HEK293 (cell line): ENCODE data around the gene SLMAP.

Experiments
- CTCF ChIA-PET: fragments of 350-600 bp; formaldehyde crosslinking; extraction: SDS; loops from one replicate; lab custom pipeline; 2021; ENCODE audit warnings: antibody characterized with exemption; lab: Yijun Ruan, JAX
- POLR2A ChIA-PET: fragments of 300-600 bp; formaldehyde crosslinking; extraction: SDS; loops from one replicate; lab custom pipeline; 2020; ENCODE audit warnings: antibody characterized with exemption, inconsistent platforms; lab: Yijun Ruan, JAX
- H3K27ac ChIP-seq: fragments of 200-500 bp; sonication (Bioruptor generic); 2 replicates; pipeline ENCODE4 v1.5.1; 2014; ENCODE audit warnings: low read depth, low read length, control low read depth, inconsistent platforms; ENCODE audit errors: extremely low read depth
- H3K36me3 ChIP-seq, 2 experiments: fragments of 200-500 bp in 1 of 2; sonication (Bioruptor generic) in 1 of 2; 1 replicate in 1 of 2; 2 replicates in 1 of 2; pipeline ENCODE4 v1.5.1; 2014 to 2017; ENCODE audit warnings: inconsistent platforms in 2 of 2, low read length in 2 of 2; ENCODE audit not compliant: control insufficient read depth in 2 of 2, insufficient read depth in 1 of 2
- H3K4me1 ChIP-seq: fragments of 200-500 bp; sonication (Bioruptor generic); 2 replicates; pipeline ENCODE4 v1.5.1; 2014; ENCODE audit warnings: mild to moderate bottlenecking, low read length, inconsistent platforms; ENCODE audit not compliant: control insufficient read depth, insufficient read depth
- H3K4me3 ChIP-seq: 2 replicates; pipeline ENCODE4 v1.5.1; 2011; ENCODE audit warnings: low read depth, mild to moderate bottlenecking, control low read depth, low read length, moderate library complexity
- H3K9me3 ChIP-seq: fragments of 200-500 bp; sonication (Bioruptor generic); 2 replicates; pipeline ENCODE4 v1.5.1; 2014; ENCODE audit warnings: low read depth, low read length, inconsistent platforms; ENCODE audit not compliant: control insufficient read depth, insufficient read depth
- GLI4 ChIP-seq: fragments of 450-650 bp; formaldehyde crosslinking; IDR thresholded peaks from 2 replicates; pipeline ENCODE4 v1.5.1; 2016; ENCODE audit warnings: missing biosample characterization, missing genetic modification characterization
- REPIN1 ChIP-seq: fragments of 450-650 bp; formaldehyde crosslinking; IDR thresholded peaks from 2 replicates; pipeline ENCODE4 v1.5.1; 2017; ENCODE audit warnings: missing biosample characterization, missing genetic modification characterization, low read depth
- ZBTB20 ChIP-seq: fragments of 450-650 bp; formaldehyde crosslinking; IDR thresholded peaks from 2 replicates; pipeline ENCODE4 v1.5.1; 2016; ENCODE audit warnings: missing biosample characterization, missing genetic modification characterization
- ZBTB8A ChIP-seq: fragments of 450-650 bp; formaldehyde crosslinking; IDR thresholded peaks from 2 replicates; pipeline ENCODE4 v1.5.1; 2016; ENCODE audit warnings: missing biosample characterization, missing genetic modification characterization
- ZFP3 ChIP-seq: fragments of 450-650 bp; formaldehyde crosslinking; IDR thresholded peaks from 2 replicates; pipeline ENCODE4 v1.5.1; 2016; ENCODE audit warnings: low read depth, missing biosample characterization, missing genetic modification characterization
- ZNF112 ChIP-seq: fragments of 450-650 bp; formaldehyde crosslinking; IDR thresholded peaks from 2 replicates; pipeline ENCODE4 v1.5.0; 2017; ENCODE audit warnings: missing biosample characterization, missing genetic modification characterization
- ZNF214 ChIP-seq: fragments of 450-650 bp; formaldehyde crosslinking; IDR thresholded peaks from 2 replicates; pipeline ENCODE4 v1.5.1; 2017; ENCODE audit warnings: missing biosample characterization, mild to moderate bottlenecking, missing genetic modification characterization, borderline replicate concordance
- ZNF24 ChIP-seq: fragments of 450-650 bp; formaldehyde crosslinking; IDR thresholded peaks from 2 replicates; pipeline ENCODE4 v1.5.1; 2016; ENCODE audit warnings: missing biosample characterization, missing genetic modification characterization
- ZNF324 ChIP-seq: fragments of 450-650 bp; formaldehyde crosslinking; IDR thresholded peaks from 2 replicates; pipeline ENCODE4 v1.5.1; 2016; ENCODE audit warnings: missing biosample characterization, missing genetic modification characterization
- ZNF350 ChIP-seq: fragments of 450-650 bp; formaldehyde crosslinking; IDR thresholded peaks from 2 replicates; pipeline ENCODE4 v1.5.0; 2017; ENCODE audit warnings: missing biosample characterization, mild to moderate bottlenecking, missing genetic modification characterization
- ZNF391 ChIP-seq: fragments of 450-650 bp; formaldehyde crosslinking; IDR thresholded peaks from 2 replicates; pipeline ENCODE4 v1.5.1; 2016; ENCODE audit warnings: low read depth, missing biosample characterization, missing genetic modification characterization, borderline replicate concordance
- ZNF394 ChIP-seq: fragments of 450-650 bp; formaldehyde crosslinking; IDR thresholded peaks from 2 replicates; pipeline ENCODE4 v1.5.1; 2016; ENCODE audit warnings: missing biosample characterization, missing genetic modification characterization, mild to moderate bottlenecking, moderate library complexity, borderline replicate concordance
- ZNF654 ChIP-seq: fragments of 450-650 bp; formaldehyde crosslinking; IDR thresholded peaks from 2 replicates; pipeline ENCODE4 v1.5.1; 2016; ENCODE audit warnings: low read depth, missing biosample characterization, missing genetic modification characterization
- ZNF76 ChIP-seq: fragments of 450-650 bp; formaldehyde crosslinking; IDR thresholded peaks from 2 replicates; pipeline ENCODE4; 2016; ENCODE audit warnings: low read depth, missing biosample characterization, missing genetic modification characterization, borderline replicate concordance
- ZNF768 ChIP-seq: fragments of 450-650 bp; formaldehyde crosslinking; IDR thresholded peaks from 2 replicates; pipeline ENCODE4 v1.5.1; 2018; ENCODE audit warnings: missing biosample characterization, mild to moderate bottlenecking, missing genetic modification characterization
- ZNF776 ChIP-seq: fragments of 450-650 bp; formaldehyde crosslinking; IDR thresholded peaks from 2 replicates; pipeline ENCODE4 v1.5.0; 2017; ENCODE audit warnings: missing biosample characterization, missing genetic modification characterization, borderline replicate concordance
- TF ChIP-seq, protein P1 (sequence below): fragments of 450-650 bp; formaldehyde crosslinking; IDR thresholded peaks from 2 replicates; pipeline ENCODE4 v1.5.1; 2016; ENCODE audit warnings: missing biosample characterization, missing genetic modification characterization
- TF ChIP-seq, protein P2 (sequence below): fragments of 450-650 bp; formaldehyde crosslinking; IDR thresholded peaks from 2 replicates; pipeline ENCODE4 v1.5.1; 2016; ENCODE audit warnings: missing biosample characterization, missing genetic modification characterization, low read depth
- TF ChIP-seq, protein P3 (sequence below): fragments of 450-650 bp; formaldehyde crosslinking; IDR thresholded peaks from 2 replicates; pipeline ENCODE4 v1.5.1; 2016; ENCODE audit warnings: missing biosample characterization, missing genetic modification characterization, borderline replicate concordance
- TF ChIP-seq, protein P4 (sequence below): fragments of 450-650 bp; formaldehyde crosslinking; IDR thresholded peaks from 2 replicates; pipeline ENCODE4 v1.5.1; 2016; ENCODE audit warnings: missing biosample characterization, missing genetic modification characterization

The SLMAP gene

DNA sequence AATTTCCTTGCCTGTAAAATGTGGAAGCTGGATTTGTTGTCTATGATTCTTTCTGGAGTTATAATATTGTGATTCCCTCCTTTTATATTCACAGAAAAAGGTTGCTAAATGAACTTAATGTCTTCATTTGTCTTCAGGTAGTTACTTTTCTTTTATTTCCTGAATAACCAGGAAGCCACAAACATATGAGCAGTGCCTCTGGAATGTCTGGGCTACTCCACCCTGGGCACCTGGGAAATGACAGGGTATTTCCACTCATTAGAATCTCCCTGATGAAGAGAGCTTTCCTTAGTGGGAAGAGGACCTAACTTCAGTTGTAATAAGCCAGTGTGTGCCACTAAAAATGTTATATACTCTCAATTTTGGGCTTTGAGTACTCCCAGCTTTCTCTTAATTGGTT lies 3.8 kb upstream of the SLMAP start:
- ChIA-PET POLR2A (no interaction called here), CTCF (interaction anchor here (0.6 kb wide), 1 partner anchor 21 kb away, joined by 3 read pairs; no protein-coding TSS in a partner anchor)
- Histone ChIP-seq H3K27ac (no peak overlapping the region), H3K9me3 (no peaks in the 10 kb centered on the region), H3K4me3 (no peak overlapping the region), H3K36me3 (no peaks in the 10 kb centered on the region), H3K4me1 (no peaks in the 10 kb centered on the region)
- TF ChIP-seq ZFP3 (no peak), ZNF394 (peak; percentile 44; the same call in 1 of the 2 replicates), ZNF350 (tag by site-specific recombination) (no peak)

DNA sequence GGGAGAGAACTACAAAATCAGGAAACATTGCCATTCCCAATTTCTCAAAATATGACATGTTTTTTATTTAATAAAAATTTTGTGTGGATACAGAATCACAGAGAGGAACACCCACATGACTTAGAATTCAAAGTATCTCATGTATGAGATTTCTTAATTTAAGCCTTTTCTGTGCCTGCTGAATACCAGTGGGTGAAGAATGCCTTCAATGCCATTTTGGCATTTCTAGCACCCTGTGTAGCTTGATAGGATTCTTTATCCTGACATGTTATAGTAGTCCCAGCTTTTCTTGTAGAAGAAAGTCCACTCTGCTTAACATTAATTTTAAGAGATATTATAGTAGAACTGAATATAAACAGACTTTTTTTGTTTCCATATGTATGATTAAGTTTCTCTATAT lies 3.1 kb upstream of the SLMAP start:
- Histone ChIP-seq H3K27ac (no peak overlapping the region), H3K4me1 (no peaks in the 10 kb centered on the region), H3K36me3 (peaks cover 0 to 4% of the 10 kb centered on the region in 2 experiments; a peak in 1 of 3 replicates), H3K4me3 (no peak overlapping the region), H3K9me3 (no peaks in the 10 kb centered on the region)
- ChIA-PET CTCF (no interaction called here), POLR2A (no interaction called here)
- no peak for TF ChIP-seq ZNF24
- no peak for TF ChIP-seq ZNF776 (tag by site-specific recombination)
- no peak for TF ChIP-seq ZNF391 (tag by site-specific recombination)
- no peak for TF ChIP-seq ZNF76 (tag by site-specific recombination)
- TF ChIP-seq REPIN1, result no peak
- no peak for TF ChIP-seq ZBTB8A (tag by site-specific recombination)
- TF ChIP-seq ZNF654 (tag by site-specific recombination), result no peak
- TF ChIP-seq, protein P1, sequence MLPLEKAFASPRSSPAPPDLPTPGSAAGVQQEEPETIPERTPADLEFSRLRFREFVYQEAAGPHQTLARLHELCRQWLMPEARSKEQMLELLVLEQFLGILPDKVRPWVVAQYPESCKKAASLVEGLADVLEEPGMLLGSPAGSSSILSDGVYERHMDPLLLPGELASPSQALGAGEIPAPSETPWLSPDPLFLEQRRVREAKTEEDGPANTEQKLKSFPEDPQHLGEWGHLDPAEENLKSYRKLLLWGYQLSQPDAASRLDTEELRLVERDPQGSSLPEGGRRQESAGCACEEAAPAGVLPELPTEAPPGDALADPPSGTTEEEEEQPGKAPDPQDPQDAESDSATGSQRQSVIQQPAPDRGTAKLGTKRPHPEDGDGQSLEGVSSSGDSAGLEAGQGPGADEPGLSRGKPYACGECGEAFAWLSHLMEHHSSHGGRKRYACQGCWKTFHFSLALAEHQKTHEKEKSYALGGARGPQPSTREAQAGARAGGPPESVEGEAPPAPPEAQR (tag by site-specific recombination), result no peak
- TF ChIP-seq ZNF214, result no peak
- no peak for TF ChIP-seq ZBTB20 (tag by site-specific recombination)
- no peak for TF ChIP-seq ZNF324 (tag by site-specific recombination)
- TF ChIP-seq, protein P2, sequence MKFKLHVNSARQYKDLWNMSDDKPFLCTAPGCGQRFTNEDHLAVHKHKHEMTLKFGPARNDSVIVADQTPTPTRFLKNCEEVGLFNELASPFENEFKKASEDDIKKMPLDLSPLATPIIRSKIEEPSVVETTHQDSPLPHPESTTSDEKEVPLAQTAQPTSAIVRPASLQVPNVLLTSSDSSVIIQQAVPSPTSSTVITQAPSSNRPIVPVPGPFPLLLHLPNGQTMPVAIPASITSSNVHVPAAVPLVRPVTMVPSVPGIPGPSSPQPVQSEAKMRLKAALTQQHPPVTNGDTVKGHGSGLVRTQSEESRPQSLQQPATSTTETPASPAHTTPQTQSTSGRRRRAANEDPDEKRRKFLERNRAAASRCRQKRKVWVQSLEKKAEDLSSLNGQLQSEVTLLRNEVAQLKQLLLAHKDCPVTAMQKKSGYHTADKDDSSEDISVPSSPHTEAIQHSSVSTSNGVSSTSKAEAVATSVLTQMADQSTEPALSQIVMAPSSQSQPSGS (tag by site-specific recombination), result no peak
- TF ChIP-seq ZNF768 (tag by site-specific recombination), result no peak
- TF ChIP-seq, protein P3, sequence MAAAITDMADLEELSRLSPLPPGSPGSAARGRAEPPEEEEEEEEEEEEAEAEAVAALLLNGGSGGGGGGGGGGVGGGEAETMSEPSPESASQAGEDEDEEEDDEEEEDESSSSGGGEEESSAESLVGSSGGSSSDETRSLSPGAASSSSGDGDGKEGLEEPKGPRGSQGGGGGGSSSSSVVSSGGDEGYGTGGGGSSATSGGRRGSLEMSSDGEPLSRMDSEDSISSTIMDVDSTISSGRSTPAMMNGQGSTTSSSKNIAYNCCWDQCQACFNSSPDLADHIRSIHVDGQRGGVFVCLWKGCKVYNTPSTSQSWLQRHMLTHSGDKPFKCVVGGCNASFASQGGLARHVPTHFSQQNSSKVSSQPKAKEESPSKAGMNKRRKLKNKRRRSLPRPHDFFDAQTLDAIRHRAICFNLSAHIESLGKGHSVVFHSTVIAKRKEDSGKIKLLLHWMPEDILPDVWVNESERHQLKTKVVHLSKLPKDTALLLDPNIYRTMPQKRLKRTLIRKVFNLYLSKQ (tag by site-specific recombination), result no peak
- TF ChIP-seq, protein P4, sequence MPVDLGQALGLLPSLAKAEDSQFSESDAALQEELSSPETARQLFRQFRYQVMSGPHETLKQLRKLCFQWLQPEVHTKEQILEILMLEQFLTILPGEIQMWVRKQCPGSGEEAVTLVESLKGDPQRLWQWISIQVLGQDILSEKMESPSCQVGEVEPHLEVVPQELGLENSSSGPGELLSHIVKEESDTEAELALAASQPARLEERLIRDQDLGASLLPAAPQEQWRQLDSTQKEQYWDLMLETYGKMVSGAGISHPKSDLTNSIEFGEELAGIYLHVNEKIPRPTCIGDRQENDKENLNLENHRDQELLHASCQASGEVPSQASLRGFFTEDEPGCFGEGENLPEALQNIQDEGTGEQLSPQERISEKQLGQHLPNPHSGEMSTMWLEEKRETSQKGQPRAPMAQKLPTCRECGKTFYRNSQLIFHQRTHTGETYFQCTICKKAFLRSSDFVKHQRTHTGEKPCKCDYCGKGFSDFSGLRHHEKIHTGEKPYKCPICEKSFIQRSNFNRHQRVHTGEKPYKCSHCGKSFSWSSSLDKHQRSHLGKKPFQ (tag by site-specific recombination), result no peak
- TF ChIP-seq GLI4 (tag by site-specific recombination), result no peak
- no peak for TF ChIP-seq ZNF112 (tag by site-specific recombination)
